Fibroblast of lung (primary cell): ENCODE measurements around the gene B3GALT2. TPM values are rescaled to one million over a fixed set of nuclear protein-coding genes. Genes with fewer than 3 reads are reported as not detected.
"Not testable (repeated sequence)": the region's sequence is repeated elsewhere in the genome, so short reads cannot be mapped to it uniquely, and the experiment has no call there.

ENCODE experiments used
- DNase-seq, 2 donors: peaks; one replicate each; pipeline versions ENCODE4 v3.0.0 to v3.0.0-alpha.2; 2010; ENCODE audit warnings: low read depth in 2 of 2
- H2AFZ ChIP-seq: 2 replicates; pipeline ENCODE4 v1.5.1; 2012; ENCODE audit warnings: low read length, control low read depth, inconsistent platforms
- H3K27ac ChIP-seq: 2 replicates; pipeline ENCODE4 v1.5.1; 2011; ENCODE audit warnings: low read length, control low read depth; ENCODE audit not compliant: insufficient read depth
- H3K27me3 ChIP-seq: 2 replicates; pipeline ENCODE4 v1.5.1; 2011; ENCODE audit warnings: mild to moderate bottlenecking, low read length; ENCODE audit not compliant: control insufficient read depth, insufficient read depth
- H3K36me3 ChIP-seq: 2 replicates; pipeline ENCODE4 v1.5.1; 2011; ENCODE audit warnings: low read length; ENCODE audit not compliant: control insufficient read depth, insufficient read depth
- H3K4me1 ChIP-seq: 2 replicates; pipeline ENCODE4 v1.5.1; 2011; ENCODE audit warnings: low read length; ENCODE audit not compliant: control insufficient read depth, insufficient read depth; ENCODE audit errors: extremely low read depth
- H3K4me2 ChIP-seq: 2 replicates; pipeline ENCODE4 v1.5.1; 2011; ENCODE audit warnings: low read length, control low read depth; ENCODE audit not compliant: insufficient read depth; ENCODE audit errors: extremely low read depth
- H3K4me3 ChIP-seq, 4 experiments: fragments of 200-600 bp in 1 of 4; sonication (generic) in 1 of 4; replicated peaks in 1 of 4; 2 replicates each; pipeline ENCODE4 v1.5.1; 2011 to 2016; ENCODE audit warnings: low read length in 4 of 4, low read depth in 3 of 4, mild to moderate bottlenecking in 3 of 4, control low read depth in 2 of 4, inconsistent platforms in 1 of 4, mixed read lengths in 1 of 4; ENCODE audit not compliant: insufficient read depth in 1 of 4; ENCODE audit errors: control extremely low read depth in 1 of 4
- H3K79me2 ChIP-seq: 2 replicates; pipeline ENCODE4 v1.5.1; 2012; ENCODE audit warnings: mild to moderate bottlenecking, low read length, inconsistent platforms; ENCODE audit not compliant: control insufficient read depth, insufficient read depth
- H3K9ac ChIP-seq: 2 replicates; pipeline ENCODE4 v1.5.1; 2011; ENCODE audit warnings: mild to moderate bottlenecking, low read length, control low read depth; ENCODE audit not compliant: insufficient read depth
- H3K9me3 ChIP-seq: 2 replicates; pipeline ENCODE4 v1.5.1; 2012; ENCODE audit warnings: low read depth, low read length; ENCODE audit not compliant: control insufficient read depth, insufficient read depth
- H4K20me1 ChIP-seq: 2 replicates; pipeline ENCODE4 v1.5.1; 2011; ENCODE audit warnings: low read length; ENCODE audit not compliant: control insufficient read depth, insufficient read depth; ENCODE audit errors: extremely low read depth
- EZH2 ChIP-seq: IDR thresholded peaks from 2 replicates; pipeline ENCODE4 v1.5.1; 2012; ENCODE audit warnings: low read length, control low read depth, mild to moderate bottlenecking; ENCODE audit errors: missing control alignments
- polyA minus RNA-seq: library from RNA; depleted of rRNA, polyadenylated mRNA; stranded (reverse); fragments of >200 nt; gene quantifications from 2 replicates; pipeline ENCODE4 v1.2.3, GENCODE V29; 2011; ENCODE audit warnings: low replicate concordance
- polyA plus RNA-seq, 2 donors: library from polyadenylated mRNA; depleted of rRNA in 1 of 2; stranded (reverse) in 1 of 2; unstranded in 1 of 2; fragments of >200 nt; gene quantifications; 2 replicates each; pipeline ENCODE4 v1.2.1, GENCODE V29; 2011 to 2012; ENCODE audit warnings: missing spikeins in 1 of 2
- total RNA-seq: library from RNA; depleted of rRNA; stranded (reverse); fragments of >200 nt; gene quantifications from 2 replicates; pipeline ENCODE4 v1.2.1, GENCODE V29; 2014
- TF ChIP-seq, protein P1 (sequence below), 2 donors: IDR thresholded peaks in 1 of 2; conservative IDR thresholded peaks in 1 of 2; 1 replicate in 1 of 2; 2 replicates in 1 of 2; pipeline ENCODE4 v1.5.1; 2011 to 2012; ENCODE audit warnings: low read length in 2 of 2, control low read depth in 1 of 2, inconsistent platforms in 1 of 2, low read depth in 1 of 2, mild to moderate bottlenecking in 1 of 2

B3GALT2 gene
- total RNA-seq (under 0.01 and 1.3 TPM in 2 replicates), polyA plus RNA-seq (4.3 and 46.2 TPM in 2 replicates), polyA minus RNA-seq (0.11 and 3.6 TPM in 2 replicates)
- 2.7 and 27.5 TPM in 2 replicates for polyA plus RNA-seq (2012)

- peak within 1 kb of the TSS; percentile 66 for H3K27ac ChIP-seq
Measured at GRCh38 chr1:193185901-193186731, at the start of gene B3GALT2. TSS of gene B3GALT2 (minus strand) at chr1:193186613. CDS start at chr1:193181562, 5,051 bp downstream.

GRCh38 chr1:193234530-193234929 is 48.1 kb upstream of the B3GALT2 start:
- Histone ChIP-seq H4K20me1 (no peaks in the 10 kb centered on the region), H3K79me2 (no peaks in the 10 kb centered on the region), H3K4me1 (no peaks in the 10 kb centered on the region), H3K4me3 (no peak overlapping the region), H3K9me3 (no peaks in the 10 kb centered on the region), H3K27ac (no peak overlapping the region), H3K9ac (no peak overlapping the region), H3K27me3 (no peaks in the 10 kb centered on the region), H3K4me2 (no peak overlapping the region), H3K36me3 (no peaks in the 10 kb centered on the region), H2AFZ (no peak overlapping the region)
- no peak for DNase-seq
- no peak for TF ChIP-seq EZH2
- TF ChIP-seq, protein P1, sequence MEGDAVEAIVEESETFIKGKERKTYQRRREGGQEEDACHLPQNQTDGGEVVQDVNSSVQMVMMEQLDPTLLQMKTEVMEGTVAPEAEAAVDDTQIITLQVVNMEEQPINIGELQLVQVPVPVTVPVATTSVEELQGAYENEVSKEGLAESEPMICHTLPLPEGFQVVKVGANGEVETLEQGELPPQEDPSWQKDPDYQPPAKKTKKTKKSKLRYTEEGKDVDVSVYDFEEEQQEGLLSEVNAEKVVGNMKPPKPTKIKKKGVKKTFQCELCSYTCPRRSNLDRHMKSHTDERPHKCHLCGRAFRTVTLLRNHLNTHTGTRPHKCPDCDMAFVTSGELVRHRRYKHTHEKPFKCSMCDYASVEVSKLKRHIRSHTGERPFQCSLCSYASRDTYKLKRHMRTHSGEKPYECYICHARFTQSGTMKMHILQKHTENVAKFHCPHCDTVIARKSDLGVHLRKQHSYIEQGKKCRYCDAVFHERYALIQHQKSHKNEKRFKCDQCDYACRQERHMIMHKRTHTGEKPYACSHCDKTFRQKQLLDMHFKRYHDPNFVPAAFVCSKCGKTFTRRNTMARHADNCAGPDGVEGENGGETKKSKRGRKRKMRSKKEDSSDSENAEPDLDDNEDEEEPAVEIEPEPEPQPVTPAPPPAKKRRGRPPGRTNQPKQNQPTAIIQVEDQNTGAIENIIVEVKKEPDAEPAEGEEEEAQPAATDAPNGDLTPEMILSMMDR (conservative IDR thresholded peaks at IDR 0.05 in 1 of 2, IDR thresholded peaks at IDR 0.05 in 1 of 2; ENCODE audit: low read depth in 1 of 2, low read length in 2 of 2), result no peak

More at GRCh38 chr1:193185901-193186731, at the start of gene B3GALT2:
- Histone ChIP-seq H3K4me1 (peaks cover 2% of the 10 kb centered on the region), H4K20me1 (no peaks in the 10 kb centered on the region), H3K27me3 (no peaks in the 10 kb centered on the region), H3K9ac (peak within 1 kb of the TSS; percentile 20), H3K4me2 (peak within 1 kb of the TSS; percentile 98), H3K4me3 (peak within 1 kb of the TSS; percentile 52 to 65 (median 56)), H3K79me2 (peaks cover 62% of the 10 kb centered on the region), H3K9me3 (no peaks in the 10 kb centered on the region), H3K36me3 (no peaks in the 10 kb centered on the region), H2AFZ (peak within 1 kb of the TSS; percentile 8)
- DNase-seq, result peak; percentile 61 to 65
- no peak for TF ChIP-seq EZH2
- TF ChIP-seq, protein P1 (conservative IDR thresholded peaks at IDR 0.05 in 1 of 2, IDR thresholded peaks at IDR 0.05 in 1 of 2; ENCODE audit: low read depth in 1 of 2, low read length in 2 of 2), result no peak

GRCh38 chr1:193231146-193231545 is 44.7 kb upstream of the B3GALT2 start:
- not testable (repeated sequence) for H3K27me3 ChIP-seq, H3K4me2 ChIP-seq, H4K20me1 ChIP-seq, H3K9me3 ChIP-seq, H3K4me1 ChIP-seq, H3K9ac ChIP-seq, H3K4me3 ChIP-seq, DNase-seq, H3K36me3 ChIP-seq, H3K79me2 ChIP-seq, H2AFZ ChIP-seq, H3K27ac ChIP-seq
